ENCODE results near the gene CLINT1. TPM values are rescaled to one million over a fixed set of nuclear protein-coding genes. Genes with fewer than 3 reads are reported as not detected.

The CLINT1 gene
- total and polyA plus RNA-seq, 9 of the 15 experiments (the other 6 are each of a cell fraction or from before 2014, with no cell fraction given) = 23.6 to 125 (median 71.4) TPM

DNA sequence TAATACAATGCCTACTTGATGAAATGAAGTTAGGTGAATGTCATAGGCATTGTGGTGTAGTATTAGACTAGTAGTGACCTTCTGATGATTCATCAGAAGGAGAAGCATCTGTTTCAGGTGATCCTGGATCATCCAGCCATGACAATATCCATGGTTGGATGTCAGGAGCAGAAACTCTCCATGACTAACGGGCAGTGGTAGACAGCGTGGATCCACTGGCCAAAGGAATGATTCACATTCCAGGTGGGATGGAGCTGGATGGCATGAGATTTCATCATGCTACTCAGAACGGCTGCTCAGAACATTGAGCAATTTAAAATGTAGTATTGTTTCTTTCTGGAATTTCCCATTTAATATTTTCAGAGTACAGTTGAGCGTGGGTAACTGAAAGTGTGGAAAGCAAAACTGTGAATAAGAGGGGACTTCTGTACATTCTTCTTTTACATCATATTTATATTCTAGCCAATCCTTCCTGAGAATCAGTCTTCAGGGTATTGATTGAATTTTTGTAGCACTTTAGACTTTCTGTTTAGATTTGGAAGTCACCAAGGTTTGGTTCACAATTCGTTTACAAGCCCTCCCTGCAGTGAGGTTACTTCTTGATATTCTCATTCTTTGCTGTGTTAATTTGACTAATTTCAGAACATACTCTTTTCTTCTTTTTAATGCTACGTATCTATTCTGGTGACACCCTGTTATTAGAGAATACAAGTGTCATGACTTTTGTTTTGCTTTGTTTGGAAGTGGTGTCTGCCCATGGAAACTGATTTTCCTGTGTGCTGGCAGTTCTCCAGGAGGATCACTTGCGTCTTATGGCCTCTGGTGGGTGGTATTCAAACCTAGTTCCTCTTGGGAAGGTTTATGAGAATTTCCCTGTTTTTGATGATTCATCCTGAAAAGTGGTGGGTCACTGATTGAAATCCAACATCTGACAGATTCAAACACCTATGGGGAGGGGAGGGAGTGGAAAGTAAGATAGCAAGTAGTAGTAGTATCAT, 12.2 kb upstream of the CLINT1 start (continued):
- TF ChIP-seq USF1 (CRISPR knock-in tag; IDR thresholded peaks at IDR 0.05) = no peak
- TF ChIP-seq TBP (optimal IDR thresholded peaks at IDR 0.05; ENCODE audit: low read depth, low read length) = no peak
- no peak for TF ChIP-seq SMC3 (conservative IDR thresholded peaks at IDR 0.05; ENCODE audit: insufficient read depth, low read depth, low read length)
- TF ChIP-seq NCOA6 (IDR thresholded peaks at IDR 0.05) = no peak
- TF ChIP-seq ARID3A (IDR thresholded peaks at IDR 0.05; ENCODE audit: borderline replicate concordance, low read depth, low read length) = no peak

GRCh38 chr5:157867751-157868387, 8.9 kb upstream of the CLINT1 start:
- Histone ChIP-seq H3K9me3 (replicated peaks; ENCODE audit: control insufficient read depth, insufficient read depth, low read depth, low read length) (no peaks in the 10 kb centered on the region; the same call in 1 of the 2 replicates), H3K9ac (ENCODE audit: insufficient read depth in 1 of 2, low read depth in 2 of 2, low read length in 2 of 2) (no peak overlapping the region), H3K4me1 (replicated peaks in 1 of 2; ENCODE audit: control insufficient read depth in 2 of 2, insufficient read depth in 2 of 2, low read length in 2 of 2) (no peaks in the 10 kb centered on the region; a peak in 1 of 5 replicates), H3K27ac (ENCODE audit: extremely low read depth, low read depth, low read length) (no peak overlapping the region), H4K20me1 (replicated peaks; ENCODE audit: control insufficient read depth, insufficient read depth, low read length) (no peaks in the 10 kb centered on the region), H3K27me3 (ENCODE audit: control insufficient read depth in 2 of 2, insufficient read depth in 2 of 2, low read length in 2 of 2) (peaks cover 0 to 3% of the 10 kb centered on the region in 2 experiments; a peak in 1 of 5 replicates), H3K4me3 (no peak overlapping the region), H3K9me1 (ENCODE audit: control insufficient read depth, insufficient read depth, low read length) (no peaks in the 10 kb centered on the region), H2AFZ (ENCODE audit: low read depth, low read length) (no peak overlapping the region; the same call in 1 of the 2 replicates), H3K36me3 (ENCODE audit: control insufficient read depth, insufficient read depth, low read length) (no peaks in the 10 kb centered on the region), H3K4me2 (ENCODE audit: insufficient read depth, low read length) (no peak overlapping the region), H3K79me2 (ENCODE audit: control insufficient read depth, insufficient read depth, low read length) (no peaks in the 10 kb centered on the region)
- CTCF ChIA-PET (ENCODE audit: low intra/inter-chr PET ratio) = no interaction called here
- FAIRE-seq (no peak), ATAC-seq (no peak), DNase-seq (ENCODE audit: extremely low read depth in 1 of 4, low spot score in 3 of 4) (no peak)
- intact Hi-C loops (cut with micrococcal nuclease) (no loop called here), in situ Hi-C loops (cut with MboI) (no loop called here)
- POLR2A ChIA-PET = no interaction called here
- no TSS peak for BruUV-seq (replicated peaks)
- 6% methylated on average over 4 of the region's 4 CpGs for WGBS (ENCODE audit: insufficient coverage, low coverage, missing lambda C conversion rate)
- no peak for TF ChIP-seq HMBOX1 (IDR thresholded peaks at IDR 0.05)
- no peak for TF ChIP-seq HDGF (IDR thresholded peaks at IDR 0.05)
- no peak for TF ChIP-seq CHD2 (IDR thresholded peaks at IDR 0.05; ENCODE audit: low read depth, low read length)
- TF ChIP-seq KHSRP (IDR thresholded peaks at IDR 0.05) = no peak

Data from K562 (cell line).